Measurements from ENCODE around the gene VWA8.

Gene VWA8

DNA sequence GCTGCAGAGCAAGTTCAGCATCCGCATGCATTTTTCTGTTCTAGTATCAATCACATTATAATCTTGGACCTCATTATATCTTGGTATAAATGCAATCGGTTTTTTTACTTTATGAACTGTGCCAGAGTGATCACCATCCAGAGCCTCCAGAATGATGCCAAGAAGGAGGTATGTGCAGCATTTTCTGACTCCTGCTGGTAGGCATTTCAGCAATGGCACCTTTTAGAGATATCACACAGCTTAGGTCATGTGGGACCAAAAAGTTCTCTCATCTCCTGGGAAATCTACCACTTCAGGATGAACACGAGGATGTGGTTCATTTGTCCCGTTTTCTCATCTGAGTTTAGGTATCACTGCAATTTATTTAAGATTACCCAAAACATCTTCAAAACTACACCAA lies 220.4 kb downstream of the VWA8 start:
- DNase-seq (ENCODE audit: low read depth): no peak

GRCh38 chr13:41722684-41723535 lies 238.0 kb downstream of the VWA8 start:
- no peak for DNase-seq (ENCODE audit: low read depth)

DNA sequence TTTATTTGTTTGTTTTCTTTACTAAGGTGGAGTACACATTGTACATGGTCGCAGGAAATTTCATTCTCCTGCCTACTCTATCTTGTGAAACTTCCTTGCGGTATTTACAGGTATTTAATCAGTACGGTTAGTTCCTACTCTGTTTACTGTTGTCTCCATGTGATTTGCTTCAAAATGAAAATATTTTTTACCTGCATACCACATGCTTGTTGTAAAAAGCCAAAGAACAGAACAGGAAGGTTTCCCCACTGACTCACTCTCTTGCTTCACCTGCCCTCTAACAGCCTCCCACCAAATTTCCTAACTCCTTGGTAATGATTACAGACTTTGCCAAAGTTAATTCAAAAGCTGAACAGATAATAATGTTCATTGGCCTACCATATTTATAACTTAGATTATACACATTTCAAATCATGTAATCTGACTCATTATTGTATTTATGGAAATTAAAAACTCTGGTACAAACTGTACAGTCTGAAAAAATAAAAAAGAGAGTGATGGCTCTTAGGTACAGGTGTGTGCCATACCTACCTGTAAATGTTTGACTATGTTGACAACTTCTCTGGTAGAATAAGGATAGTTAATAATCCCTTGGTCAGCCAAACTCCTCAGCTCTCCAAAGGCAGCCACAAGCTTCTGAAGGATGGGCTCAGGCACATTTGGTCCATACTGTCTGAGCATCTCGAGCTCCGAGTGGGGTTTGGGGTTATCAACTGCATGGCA lies 239.9 kb downstream of the VWA8 start:
- no peak for DNase-seq (ENCODE audit: low read depth)

DNA sequence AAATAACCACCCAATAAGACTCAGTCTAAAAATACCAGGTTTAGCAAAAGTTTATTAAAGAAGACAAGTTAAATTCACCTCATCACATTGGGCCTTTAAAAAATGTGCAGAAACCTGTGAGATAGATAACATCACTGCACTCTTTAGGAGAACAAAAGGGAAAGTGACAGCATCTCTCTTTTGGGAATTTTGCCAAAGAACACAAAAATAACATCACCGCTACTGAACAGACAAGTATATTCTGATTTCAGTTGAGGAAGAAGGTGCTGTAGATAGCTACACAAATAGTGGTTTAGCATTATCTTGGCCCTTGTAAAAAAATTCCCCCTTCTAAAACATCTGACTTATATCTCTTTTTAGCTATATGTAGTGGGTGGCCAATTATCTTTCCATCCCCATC lies 244.7 kb downstream of the VWA8 start:
- DNase-seq (ENCODE audit: low read depth): no peak

DNA sequence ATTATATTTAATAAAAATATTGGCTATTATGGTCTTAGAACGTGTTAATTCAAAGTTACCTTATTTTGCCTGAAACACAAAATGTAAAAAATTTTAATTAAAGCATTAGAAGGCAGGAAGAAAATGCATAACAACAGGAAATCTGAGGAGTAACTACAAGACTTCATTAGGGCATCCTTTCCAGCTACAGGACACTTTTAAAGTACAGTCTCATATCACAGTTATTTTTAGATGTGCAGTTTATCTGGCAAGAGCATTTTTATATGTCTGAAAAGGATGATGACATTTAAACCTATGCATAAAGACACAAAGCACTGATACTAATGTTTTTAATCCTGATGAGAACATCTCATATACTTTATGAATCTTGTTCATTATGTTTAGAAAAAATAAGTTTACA lies 247.5 kb downstream of the VWA8 start:
- DNase-seq (ENCODE audit: low read depth): no peak

GRCh38 chr13:41710771-41711170 lies 250.1 kb downstream of the VWA8 start:
- DNase-seq (ENCODE audit: low read depth): no peak

DNA sequence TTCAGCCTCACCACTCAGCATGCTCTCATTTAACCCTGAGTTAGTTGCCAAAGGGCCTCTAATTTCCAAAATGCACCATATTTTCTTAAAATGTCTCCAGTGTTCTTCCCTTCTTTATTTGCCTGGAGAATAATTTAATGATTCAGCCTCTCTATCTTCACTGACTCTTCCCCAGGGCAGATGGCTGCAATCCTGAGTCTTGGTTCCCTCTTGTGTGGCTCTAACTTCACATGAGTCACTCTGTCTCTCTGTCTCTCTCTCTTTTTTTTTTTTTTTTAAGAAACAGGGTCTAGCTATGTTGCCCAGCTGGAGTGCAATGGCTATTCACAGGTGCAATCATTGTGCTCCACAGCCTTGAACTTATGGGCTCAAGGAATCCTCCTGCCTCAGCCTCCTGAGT lies 251.4 kb downstream of the VWA8 start:
- no peak for DNase-seq (ENCODE audit: low read depth)

DNA sequence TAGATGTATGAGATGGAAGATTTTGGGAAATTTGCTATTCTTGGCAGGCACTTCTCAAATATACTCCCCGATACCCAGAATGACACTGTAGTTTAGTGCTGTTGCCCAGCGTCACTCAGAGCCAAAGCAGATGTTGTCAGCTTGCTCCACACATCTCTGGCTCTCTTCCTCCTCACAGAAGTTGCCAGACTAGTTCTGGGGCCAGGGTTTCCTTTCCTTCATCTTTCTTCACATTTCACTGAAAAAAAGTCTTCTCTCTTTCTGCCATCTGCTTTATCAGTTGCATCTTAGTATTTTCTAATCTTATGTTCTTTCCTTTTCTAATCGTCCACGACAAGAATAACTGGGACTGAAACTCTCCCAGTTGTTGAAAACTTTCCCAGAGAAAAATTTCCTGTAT lies 252.2 kb downstream of the VWA8 start:
- no peak for DNase-seq (ENCODE audit: low read depth)

DNA sequence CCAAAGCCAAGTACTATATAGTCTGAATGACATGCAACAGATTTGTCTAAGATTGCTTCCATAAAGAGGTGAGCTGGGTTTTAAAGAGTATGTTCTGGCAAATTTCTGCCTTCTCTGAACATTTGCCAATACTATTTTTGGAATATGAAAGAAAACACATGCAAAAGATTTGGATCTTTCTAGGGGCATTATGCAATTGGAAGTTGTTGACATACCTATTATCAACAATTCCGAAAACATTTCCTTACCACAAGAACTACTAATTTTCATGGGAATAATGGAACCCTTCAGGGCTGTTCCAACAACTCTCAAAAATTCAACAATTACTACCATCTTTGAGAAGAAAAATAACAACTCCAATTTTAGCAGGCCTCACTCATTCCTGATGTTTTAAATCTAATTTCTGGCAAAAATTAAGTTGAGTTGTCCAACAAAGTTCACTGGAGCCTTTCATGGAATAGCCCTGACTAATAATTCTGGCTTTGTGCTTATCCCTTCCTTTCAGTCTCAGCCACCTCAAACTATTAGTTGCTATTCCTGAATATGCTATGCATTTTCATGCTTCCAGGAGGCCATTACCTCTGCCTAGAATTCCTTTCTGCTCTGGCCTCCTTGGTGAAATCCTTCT lies 253.6 kb downstream of the VWA8 start:
- DNase-seq (ENCODE audit: low read depth): no peak

DNA sequence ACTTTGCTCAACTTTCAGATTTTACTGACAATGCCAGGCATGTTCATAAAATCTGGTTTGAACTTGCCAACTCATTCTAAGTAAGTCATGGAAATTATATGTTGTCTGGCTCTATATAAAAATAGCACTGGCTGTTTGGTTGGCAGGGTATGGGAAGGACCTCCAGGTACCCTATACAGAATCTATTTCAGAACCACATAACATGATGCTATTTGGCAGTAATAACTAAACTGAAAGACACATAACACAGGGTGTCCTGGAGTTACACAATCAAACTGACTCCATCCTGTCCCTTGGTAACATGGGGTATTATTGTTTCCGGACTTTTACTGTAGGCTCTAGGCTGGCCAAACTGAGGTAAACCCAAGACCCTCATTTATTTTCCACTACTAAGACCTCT lies 254.8 kb downstream of the VWA8 start:
- DNase-seq (ENCODE audit: low read depth): no peak

GRCh38 chr13:41702540-41702939 lies 258.4 kb downstream of the VWA8 start:
- no peak for DNase-seq (ENCODE audit: low read depth)

- no peak for DNase-seq (ENCODE audit: low read depth)
Measured at GRCh38 chr13:41701676-41702075, 259.2 kb downstream of the VWA8 start.

- no peak for DNase-seq (ENCODE audit: low read depth)
Measured at GRCh38 chr13:41700790-41701310, 260.1 kb downstream of the VWA8 start.

DNA sequence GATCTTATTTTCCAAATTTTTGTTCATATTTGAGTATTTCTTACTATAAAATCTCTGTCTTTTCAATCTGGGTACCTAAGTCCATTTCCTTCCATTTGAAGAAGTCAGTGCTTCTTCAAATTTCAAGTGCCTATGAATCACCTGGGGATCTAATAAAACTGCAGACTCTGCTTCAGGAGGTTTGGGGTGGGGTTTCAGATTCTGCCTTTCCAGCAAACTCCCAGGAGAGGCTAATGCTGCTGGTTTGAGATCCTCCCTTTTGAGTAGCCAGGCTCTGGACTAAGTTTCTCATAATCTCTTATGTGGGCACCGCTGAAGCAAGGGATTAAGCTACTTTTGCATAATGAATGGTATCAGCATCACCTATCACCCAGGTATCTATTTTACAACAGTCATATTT lies 261.1 kb downstream of the VWA8 start:
- DNase-seq (ENCODE audit: low read depth): no peak

GRCh38 chr13:41697578-41697977 lies 263.3 kb downstream of the VWA8 start:
- no peak for DNase-seq (ENCODE audit: low read depth)

GRCh38 chr13:41696163-41697003 lies 264.5 kb downstream of the VWA8 start:
- no peak for DNase-seq (ENCODE audit: low read depth)

GRCh38 chr13:41694545-41695301 lies 266.2 kb downstream of the VWA8 start:
- no peak for DNase-seq (ENCODE audit: low read depth)

DNA sequence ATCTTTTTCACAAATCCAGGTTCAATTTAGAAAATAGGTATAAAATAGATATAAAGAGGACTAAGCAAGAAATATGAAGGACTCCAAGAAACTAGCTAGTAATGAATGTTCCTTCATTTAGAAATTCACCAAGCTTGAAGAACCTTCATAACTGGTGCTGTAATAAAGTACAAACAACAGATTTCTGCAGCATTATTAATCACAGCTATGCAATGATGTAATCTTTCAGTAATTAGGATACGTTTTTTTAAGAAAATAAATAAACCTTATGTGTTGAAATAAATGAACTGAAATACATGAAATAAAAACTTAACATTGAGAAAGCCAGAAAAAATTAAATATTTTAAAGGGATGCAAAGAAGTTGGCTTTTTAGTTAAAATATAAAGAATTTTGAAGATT lies 267.5 kb downstream of the VWA8 start:
- no peak for DNase-seq (ENCODE audit: low read depth)

- no peak for DNase-seq (ENCODE audit: low read depth)
Measured at GRCh38 chr13:41691274-41691673, 269.6 kb downstream of the VWA8 start.

- no peak for DNase-seq (ENCODE audit: low read depth)
Measured at GRCh38 chr13:41682766-41683165, 278.1 kb downstream of the VWA8 start.

DNA sequence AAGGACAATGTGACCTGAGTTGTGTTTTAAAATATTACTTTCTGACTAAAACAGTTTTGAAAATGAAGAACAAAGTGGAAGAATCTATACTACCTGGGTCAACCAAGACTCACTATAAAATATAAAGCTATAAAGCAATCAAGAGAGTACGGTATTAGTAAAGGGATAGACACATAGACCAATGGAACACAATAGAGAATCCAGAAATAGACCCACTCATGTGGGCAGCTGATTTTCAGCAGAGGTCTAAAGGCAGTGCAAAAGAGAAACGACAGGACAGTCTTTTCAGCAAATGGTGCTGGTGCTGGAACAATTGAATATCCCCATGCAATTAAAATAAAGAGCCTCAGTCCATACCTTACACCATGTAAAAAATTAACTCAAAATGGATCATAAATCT lies 278.9 kb downstream of the VWA8 start:
- no peak for DNase-seq (ENCODE audit: low read depth)

Measured in T-helper 22 cell (primary cell).